Measurements from ENCODE around the gene MBNL2.
A peak's percentile ranks its signal among the peaks of the same experiment; 100 is the strongest.

The MBNL2 gene

GRCh38 chr13:97432917-97433726 lies 211.0 kb downstream of the MBNL2 start:
- DNase-seq (ENCODE audit: low read depth) = peak; percentile 100
- peak overlapping the region; percentile 83 for H3K4me3 ChIP-seq (ENCODE audit: low read depth, low read length)
- no peak for TF ChIP-seq CTCF (conservative IDR thresholded peaks at IDR 0.05; ENCODE audit: low read depth, low read length)

- TF ChIP-seq CTCF (conservative IDR thresholded peaks at IDR 0.05; ENCODE audit: low read depth, low read length) = no peak
Observed at GRCh38 chr13:97433727-97434396, 211.7 kb downstream of the MBNL2 start, which contains the start of gene RAP2A. Gene RAP2A (plus strand): TSS chr13:97434169. CDS start chr13:97434471, 302 bp downstream.

GRCh38 chr13:97434397-97435201 lies 212.5 kb downstream of the MBNL2 start:
- DNase-seq (ENCODE audit: low read depth) = peak; percentile 41
- H3K4me3 ChIP-seq (ENCODE audit: low read depth, low read length) = peak overlapping the region; percentile 78
- no peak for TF ChIP-seq CTCF (conservative IDR thresholded peaks at IDR 0.05; ENCODE audit: low read depth, low read length)

More at GRCh38 chr13:97433727-97434396, 211.7 kb downstream of the MBNL2 start, which contains the start of gene RAP2A:
- peak within 1 kb of the TSS; percentile 78 for H3K4me3 ChIP-seq (ENCODE audit: low read depth, low read length)
- DNase-seq (ENCODE audit: low read depth) = peak; percentile 97

DNA sequence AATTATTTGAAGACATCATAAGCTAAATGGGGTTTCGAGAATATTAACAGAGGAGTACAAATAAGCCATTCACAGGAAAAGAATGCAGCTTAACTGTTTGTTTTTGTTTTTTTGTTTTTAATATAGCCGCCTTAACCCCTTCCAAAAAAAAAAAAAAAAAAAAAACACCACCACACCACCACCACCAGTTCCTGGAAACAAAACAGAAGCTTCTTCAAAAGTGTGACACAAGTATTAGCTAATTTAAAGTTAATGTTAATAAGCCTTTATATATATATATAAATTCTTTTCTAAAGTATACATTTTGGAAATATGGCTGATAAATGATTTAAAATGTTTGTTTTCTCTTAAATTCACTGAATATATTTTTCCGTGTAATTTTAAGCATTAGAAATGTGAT lies 213.2 kb downstream of the MBNL2 start:
- H3K4me3 ChIP-seq (ENCODE audit: low read depth, low read length) = peak overlapping the region; percentile 78
- DNase-seq (ENCODE audit: low read depth) = no peak
- TF ChIP-seq CTCF (conservative IDR thresholded peaks at IDR 0.05; ENCODE audit: low read depth, low read length) = no peak

- no peak for TF ChIP-seq CTCF (conservative IDR thresholded peaks at IDR 0.05; ENCODE audit: low read depth, low read length)
- DNase-seq (ENCODE audit: low read depth) = peak; percentile 30
- peak overlapping the region; percentile 78 for H3K4me3 ChIP-seq (ENCODE audit: low read depth, low read length)
Observed at GRCh38 chr13:97435794-97436193, 213.7 kb downstream of the MBNL2 start.

DNA sequence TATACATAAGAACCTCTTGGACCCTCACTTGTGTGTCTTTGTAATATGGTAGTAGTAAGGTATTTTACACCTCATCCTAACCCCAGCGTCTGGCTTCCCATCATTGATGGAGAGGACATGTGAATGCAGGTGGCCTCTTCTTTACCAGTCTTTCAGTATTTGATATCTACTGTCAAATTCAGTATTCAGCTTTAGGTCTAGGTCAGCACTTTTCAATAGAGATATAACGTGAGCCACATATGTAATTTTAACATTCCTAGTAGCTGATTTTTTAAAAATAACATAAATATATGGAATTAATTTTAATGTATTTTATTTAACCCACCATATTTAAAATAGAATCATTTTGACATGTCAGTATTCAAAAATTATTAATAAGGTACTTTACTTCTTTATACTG lies 214.7 kb downstream of the MBNL2 start:
- no peak for TF ChIP-seq CTCF (conservative IDR thresholded peaks at IDR 0.05; ENCODE audit: low read depth, low read length)
- no peak for DNase-seq (ENCODE audit: low read depth)
- H3K4me3 ChIP-seq (ENCODE audit: low read depth, low read length) = no peak overlapping the region
